Effector memory CD4-positive, alpha-beta T cell (primary cell): ENCODE measurements around the gene SLC45A1.

Experiments used
- DNase-seq, 3 donors: peaks; one replicate each; pipeline ENCODE4 v3.0.0-alpha.2; 2020
- H3K27ac ChIP-seq: 2 replicates; pipeline ENCODE4 v1.7.0; 2013; ENCODE audit warnings: mild to moderate bottlenecking, low read length, moderate library complexity; ENCODE audit not compliant: insufficient read depth, poor library complexity, severe bottlenecking
- H3K27me3 ChIP-seq: replicated peaks from 2 replicates; pipeline ENCODE4 v1.7.0; 2013; ENCODE audit warnings: mild to moderate bottlenecking, low read length; ENCODE audit not compliant: insufficient read depth, control insufficient read depth, poor library complexity, severe bottlenecking
- H3K36me3 ChIP-seq: 2 replicates; pipeline ENCODE4 v1.7.0; 2013; ENCODE audit warnings: mild to moderate bottlenecking, low read length, moderate library complexity; ENCODE audit not compliant: control insufficient read depth, insufficient read depth
- H3K4me1 ChIP-seq: 2 replicates; pipeline ENCODE4 v1.7.0; 2013; ENCODE audit warnings: low read length, mild to moderate bottlenecking; ENCODE audit not compliant: control insufficient read depth, insufficient read depth, poor library complexity, severe bottlenecking
- H3K4me3 ChIP-seq: 2 replicates; pipeline ENCODE4 v1.7.0; 2013; ENCODE audit warnings: low read length, low read depth, mild to moderate bottlenecking; ENCODE audit not compliant: insufficient read depth, poor library complexity, severe bottlenecking
- H3K9me3 ChIP-seq: 2 replicates; pipeline ENCODE4 v1.7.0; 2013; ENCODE audit warnings: mild to moderate bottlenecking, low read length, moderate library complexity; ENCODE audit not compliant: control insufficient read depth

SLC45A1 gene

GRCh38 chr1:8285103-8285502, 32.8 kb upstream of the SLC45A1 start:
- no peak for DNase-seq
- Histone ChIP-seq H3K4me3 (no peak overlapping the region), H3K4me1 (no peaks in the 10 kb centered on the region), H3K27ac (no peak overlapping the region), H3K27me3 (no peaks in the 10 kb centered on the region), H3K9me3 (no peaks in the 10 kb centered on the region), H3K36me3 (no peaks in the 10 kb centered on the region)

GRCh38 chr1:8285965-8286364, 31.9 kb upstream of the SLC45A1 start:
- no peaks in the 10 kb centered on the region for H3K9me3 ChIP-seq
- no peak overlapping the region for H3K4me3 ChIP-seq
- H3K4me1 ChIP-seq = no peaks in the 10 kb centered on the region
- H3K27ac ChIP-seq = no peak overlapping the region
- no peak for DNase-seq
- no peaks in the 10 kb centered on the region for H3K36me3 ChIP-seq
- H3K27me3 ChIP-seq = no peaks in the 10 kb centered on the region

GRCh38 chr1:8293118-8293517, 24.8 kb upstream of the SLC45A1 start:
- Histone ChIP-seq H3K27ac (no peak overlapping the region), H3K9me3 (no peaks in the 10 kb centered on the region), H3K36me3 (no peaks in the 10 kb centered on the region), H3K4me3 (no peak overlapping the region), H3K27me3 (no peaks in the 10 kb centered on the region), H3K4me1 (no peaks in the 10 kb centered on the region)
- no peak for DNase-seq

- no peaks in the 10 kb centered on the region for H3K27me3 ChIP-seq
These were observed 24.2 kb upstream of the SLC45A1 start for GRCh38 chr1:8293641-8294169.

GRCh38 chr1:8294170-8294697, 23.7 kb upstream of the SLC45A1 start:
- H3K4me3 ChIP-seq = no peak overlapping the region
- H3K27ac ChIP-seq = no peak overlapping the region
- no peaks in the 10 kb centered on the region for H3K36me3 ChIP-seq
- no peaks in the 10 kb centered on the region for H3K4me1 ChIP-seq
- no peaks in the 10 kb centered on the region for H3K27me3 ChIP-seq
- DNase-seq = no peak
- H3K9me3 ChIP-seq = no peaks in the 10 kb centered on the region

More at GRCh38 chr1:8293641-8294169, 24.2 kb upstream of the SLC45A1 start:
- Histone ChIP-seq H3K27ac (no peak overlapping the region), H3K36me3 (no peaks in the 10 kb centered on the region), H3K9me3 (no peaks in the 10 kb centered on the region), H3K4me1 (no peaks in the 10 kb centered on the region), H3K4me3 (no peak overlapping the region)
- DNase-seq = no peak

- no peak for DNase-seq
- Histone ChIP-seq H3K4me1 (no peaks in the 10 kb centered on the region), H3K27me3 (no peaks in the 10 kb centered on the region), H3K36me3 (no peaks in the 10 kb centered on the region), H3K27ac (no peak overlapping the region), H3K9me3 (no peaks in the 10 kb centered on the region), H3K4me3 (no peak overlapping the region)
These were observed 20.7 kb upstream of the SLC45A1 start for GRCh38 chr1:8297245-8297644.

GRCh38 chr1:8299963-8300362, 18.0 kb upstream of the SLC45A1 start:
- no peaks in the 10 kb centered on the region for H3K9me3 ChIP-seq
- H3K27me3 ChIP-seq = no peaks in the 10 kb centered on the region
- no peak overlapping the region for H3K4me3 ChIP-seq
- DNase-seq = no peak
- H3K27ac ChIP-seq = no peak overlapping the region
- no peaks in the 10 kb centered on the region for H3K4me1 ChIP-seq
- H3K36me3 ChIP-seq = no peaks in the 10 kb centered on the region

GRCh38 chr1:8302081-8302956, 15.6 kb upstream of the SLC45A1 start:
- H3K27ac ChIP-seq = no peak overlapping the region
- H3K27me3 ChIP-seq = no peaks in the 10 kb centered on the region

GRCh38 chr1:8303141-8303540, 14.8 kb upstream of the SLC45A1 start:
- DNase-seq = no peak
- Histone ChIP-seq H3K27me3 (no peaks in the 10 kb centered on the region), H3K36me3 (no peaks in the 10 kb centered on the region), H3K4me3 (no peak overlapping the region), H3K9me3 (no peaks in the 10 kb centered on the region), H3K27ac (no peak overlapping the region), H3K4me1 (no peaks in the 10 kb centered on the region)

More at GRCh38 chr1:8302081-8302956, 15.6 kb upstream of the SLC45A1 start:
- Histone ChIP-seq H3K36me3 (no peaks in the 10 kb centered on the region), H3K9me3 (no peaks in the 10 kb centered on the region), H3K4me3 (no peak overlapping the region), H3K4me1 (no peaks in the 10 kb centered on the region)
- DNase-seq = no peak

GRCh38 chr1:8303876-8304275, 14.0 kb upstream of the SLC45A1 start:
- H3K36me3 ChIP-seq = no peaks in the 10 kb centered on the region

More at GRCh38 chr1:8303876-8304275, 14.0 kb upstream of the SLC45A1 start:
- Histone ChIP-seq H3K27me3 (no peaks in the 10 kb centered on the region), H3K4me1 (no peaks in the 10 kb centered on the region), H3K4me3 (no peak overlapping the region), H3K9me3 (no peaks in the 10 kb centered on the region), H3K27ac (no peak overlapping the region)
- DNase-seq = no peak
